GM12892 (cell line): Measurements from ENCODE around the gene TAB3.

Source experiments
- POLR2A ChIP-seq: IDR thresholded peaks from 2 replicates; pipeline ENCODE4 v1.6.1; 2011; ENCODE audit warnings: low read depth, low read length, control low read depth
- POLR2AphosphoS5 ChIP-seq: IDR thresholded peaks from 2 replicates; pipeline ENCODE4 v1.6.1; 2011; ENCODE audit warnings: low read depth, low read length, control low read depth
- TAF1 ChIP-seq: IDR thresholded peaks from 2 replicates; pipeline ENCODE4 v1.6.1; 2011; ENCODE audit warnings: low read depth, mild to moderate bottlenecking, control low read depth, low read length, borderline replicate concordance

GRCh38 chrX:30905321-30905720 is 16.3 kb upstream of the TAB3 start:
- TF ChIP-seq POLR2A (no peak), POLR2AphosphoS5 (no peak), TAF1 (no peak)
